ENCODE data around the gene PRMT9. TPM values are rescaled to one million over a fixed set of nuclear protein-coding genes. Genes with fewer than 3 reads are reported as not detected.

The PRMT9 gene
- total RNA-seq, 2 donors from 2014 or later, result 5.0 to 5.2 TPM

DNA sequence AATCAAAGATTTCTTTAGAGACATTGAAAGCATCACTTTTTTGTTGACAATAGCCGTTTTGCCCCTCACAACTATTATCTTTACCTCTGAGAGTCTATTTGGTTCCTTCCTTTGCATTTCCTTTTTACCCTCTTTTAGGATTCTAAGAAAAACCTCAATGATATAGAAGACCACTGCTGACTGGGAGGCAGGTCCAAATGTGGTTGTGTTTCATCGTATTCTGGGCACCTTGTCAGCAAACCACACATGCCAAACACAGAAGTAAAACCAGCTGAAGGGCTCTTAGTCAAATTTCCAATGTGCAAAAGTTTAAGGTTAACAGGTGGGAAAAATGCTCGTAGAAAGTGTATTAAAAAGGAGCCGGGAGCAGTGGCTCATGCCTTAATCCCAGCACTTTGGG is 5.1 kb upstream of the PRMT9 start:
- TF ChIP-seq, protein P1, sequence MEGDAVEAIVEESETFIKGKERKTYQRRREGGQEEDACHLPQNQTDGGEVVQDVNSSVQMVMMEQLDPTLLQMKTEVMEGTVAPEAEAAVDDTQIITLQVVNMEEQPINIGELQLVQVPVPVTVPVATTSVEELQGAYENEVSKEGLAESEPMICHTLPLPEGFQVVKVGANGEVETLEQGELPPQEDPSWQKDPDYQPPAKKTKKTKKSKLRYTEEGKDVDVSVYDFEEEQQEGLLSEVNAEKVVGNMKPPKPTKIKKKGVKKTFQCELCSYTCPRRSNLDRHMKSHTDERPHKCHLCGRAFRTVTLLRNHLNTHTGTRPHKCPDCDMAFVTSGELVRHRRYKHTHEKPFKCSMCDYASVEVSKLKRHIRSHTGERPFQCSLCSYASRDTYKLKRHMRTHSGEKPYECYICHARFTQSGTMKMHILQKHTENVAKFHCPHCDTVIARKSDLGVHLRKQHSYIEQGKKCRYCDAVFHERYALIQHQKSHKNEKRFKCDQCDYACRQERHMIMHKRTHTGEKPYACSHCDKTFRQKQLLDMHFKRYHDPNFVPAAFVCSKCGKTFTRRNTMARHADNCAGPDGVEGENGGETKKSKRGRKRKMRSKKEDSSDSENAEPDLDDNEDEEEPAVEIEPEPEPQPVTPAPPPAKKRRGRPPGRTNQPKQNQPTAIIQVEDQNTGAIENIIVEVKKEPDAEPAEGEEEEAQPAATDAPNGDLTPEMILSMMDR (IDR thresholded peaks at IDR 0.05), result no peak
- peaks cover 0 to 6% of the 10 kb centered on the region in 2 donors for H3K4me1 ChIP-seq
- H3K9me3 ChIP-seq, result no peaks in the 10 kb centered on the region
- H3K4me3 ChIP-seq, result no peak overlapping the region
- no peak overlapping the region for H3K27ac ChIP-seq
- no peaks in the 10 kb centered on the region for H3K36me3 ChIP-seq
- DNase-seq (ENCODE audit: low spot score), result no peak
- no peaks in the 10 kb centered on the region for H3K27me3 ChIP-seq

DNA sequence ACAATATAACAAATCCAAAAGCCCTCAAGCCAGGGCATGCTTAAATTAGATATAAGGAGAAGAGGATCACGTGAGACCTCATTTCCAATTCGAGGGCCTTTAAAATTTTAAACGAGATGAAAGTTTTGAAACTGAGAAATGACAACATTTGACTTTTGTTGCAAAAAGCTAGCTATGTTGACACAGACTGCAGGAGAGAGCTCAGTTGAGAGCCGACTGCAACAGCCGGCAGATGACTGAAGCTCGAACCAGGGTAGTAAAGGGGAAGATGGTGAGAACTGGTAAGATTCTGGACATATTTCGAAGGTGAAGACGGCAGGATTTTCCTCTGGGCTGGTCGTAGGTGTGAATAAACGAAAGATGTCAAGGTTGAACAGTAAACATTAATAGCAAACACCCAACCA is 773 bp downstream of the PRMT9 start:
- Histone ChIP-seq H3K4me1 (peaks cover 0 to 24% of the 10 kb centered on the region in 2 donors), H3K27me3 (no peaks in the 10 kb centered on the region), H3K9me3 (no peaks in the 10 kb centered on the region), H3K36me3 (no peaks in the 10 kb centered on the region), H3K27ac (peak overlapping the region; percentile 92 to 96), H3K4me3 (peak overlapping the region; percentile 85 to 86)
- TF ChIP-seq, protein P1 (IDR thresholded peaks at IDR 0.05), result no peak
- no peak for DNase-seq (ENCODE audit: low spot score)

DNA sequence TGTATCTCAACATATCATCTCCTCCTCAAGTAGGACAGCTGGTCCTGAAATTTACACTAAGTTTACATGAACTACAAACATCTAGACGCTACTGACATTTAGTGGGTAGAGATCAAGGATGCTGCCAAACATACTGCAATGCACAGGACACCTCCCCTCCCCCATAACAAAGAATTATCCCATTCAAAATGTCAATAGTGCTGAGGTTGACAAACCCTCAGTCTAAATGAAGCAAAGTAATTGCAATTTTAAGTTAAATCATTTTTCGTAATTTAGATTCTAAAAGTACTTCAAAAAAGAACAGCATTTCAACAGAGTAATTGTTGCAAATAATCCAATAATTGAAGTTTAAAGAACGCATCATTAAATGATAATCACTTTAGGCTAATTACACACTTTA is 1.2 kb downstream of the PRMT9 start:
- Histone ChIP-seq H3K27ac (peak overlapping the region; percentile 92 to 96), H3K4me3 (peak overlapping the region; percentile 85 to 86), H3K36me3 (no peaks in the 10 kb centered on the region), H3K9me3 (no peaks in the 10 kb centered on the region), H3K27me3 (no peaks in the 10 kb centered on the region), H3K4me1 (peaks cover 0 to 27% of the 10 kb centered on the region in 2 donors)
- TF ChIP-seq, protein P1 (IDR thresholded peaks at IDR 0.05), result no peak
- DNase-seq (ENCODE audit: low spot score), result no peak

DNA sequence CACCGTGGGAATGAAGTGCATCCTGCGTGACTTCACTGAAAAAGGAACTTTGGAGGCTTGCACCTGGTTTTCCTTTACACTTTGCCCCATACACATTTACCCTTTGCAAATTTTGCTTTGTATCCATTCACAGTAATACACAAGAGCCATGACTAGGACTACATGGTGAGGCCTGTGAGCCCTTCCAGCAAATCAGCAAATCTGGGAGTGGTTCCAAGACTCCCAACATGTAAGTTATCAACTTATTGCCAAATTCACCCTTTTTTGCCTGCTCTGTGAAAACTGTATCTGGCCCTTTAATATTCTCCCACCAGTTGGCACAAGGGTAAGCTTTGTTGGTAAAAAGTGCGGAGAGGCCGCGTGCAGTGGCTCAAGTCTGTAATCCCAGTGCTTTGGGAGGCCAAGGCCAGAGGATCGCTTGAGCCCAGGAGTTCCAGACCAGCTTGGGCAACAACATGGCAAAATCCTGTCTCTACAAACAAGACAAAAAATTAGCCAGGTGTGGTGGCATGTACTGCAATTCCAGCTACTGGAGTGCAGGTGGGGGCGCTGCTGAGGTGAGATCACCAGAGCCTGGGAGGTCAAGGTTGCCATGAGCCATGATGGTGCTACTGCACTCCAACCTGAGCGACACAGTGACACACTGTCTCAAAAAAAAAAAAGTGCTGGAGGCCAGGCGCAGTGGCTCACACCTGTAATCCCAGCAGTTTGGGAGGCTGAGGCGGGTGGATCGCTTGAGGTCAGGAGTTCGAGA is 5.0 kb downstream of the PRMT9 start:
- no peak for DNase-seq (ENCODE audit: low spot score)
- no peak overlapping the region for H3K27ac ChIP-seq
- no peaks in the 10 kb centered on the region for H3K36me3 ChIP-seq
- TF ChIP-seq, protein P1 (IDR thresholded peaks at IDR 0.05), result no peak
- H3K4me1 ChIP-seq, result peaks cover 0 to 21% of the 10 kb centered on the region in 2 donors
- no peaks in the 10 kb centered on the region for H3K27me3 ChIP-seq
- H3K4me3 ChIP-seq, result no peak overlapping the region
- no peaks in the 10 kb centered on the region for H3K9me3 ChIP-seq

DNA sequence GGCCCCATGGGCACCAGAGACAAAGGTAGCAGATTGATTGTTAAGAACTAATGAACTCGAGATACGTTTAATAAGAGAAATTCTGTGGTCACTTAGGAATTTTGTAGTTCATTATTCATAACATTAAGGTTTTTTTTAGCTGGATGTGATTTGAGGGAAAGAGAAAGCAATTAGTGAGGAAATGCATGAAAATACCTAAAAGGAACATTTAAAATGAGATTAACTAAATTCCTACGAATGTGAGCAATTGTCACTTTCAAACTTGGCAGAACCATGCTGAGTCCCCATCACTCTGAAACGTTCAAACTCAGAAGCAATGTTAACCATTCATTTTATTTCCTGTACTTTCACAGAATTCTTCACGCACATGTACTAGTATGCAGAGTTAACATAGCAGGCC is 5.9 kb downstream of the PRMT9 start:
- Histone ChIP-seq H3K4me1 (peaks cover 0 to 19% of the 10 kb centered on the region in 2 donors), H3K36me3 (no peaks in the 10 kb centered on the region), H3K4me3 (no peak overlapping the region), H3K9me3 (no peaks in the 10 kb centered on the region), H3K27me3 (no peaks in the 10 kb centered on the region), H3K27ac (no peak overlapping the region)
- DNase-seq (ENCODE audit: low spot score), result no peak
- TF ChIP-seq, protein P1 (IDR thresholded peaks at IDR 0.05), result no peak

DNA sequence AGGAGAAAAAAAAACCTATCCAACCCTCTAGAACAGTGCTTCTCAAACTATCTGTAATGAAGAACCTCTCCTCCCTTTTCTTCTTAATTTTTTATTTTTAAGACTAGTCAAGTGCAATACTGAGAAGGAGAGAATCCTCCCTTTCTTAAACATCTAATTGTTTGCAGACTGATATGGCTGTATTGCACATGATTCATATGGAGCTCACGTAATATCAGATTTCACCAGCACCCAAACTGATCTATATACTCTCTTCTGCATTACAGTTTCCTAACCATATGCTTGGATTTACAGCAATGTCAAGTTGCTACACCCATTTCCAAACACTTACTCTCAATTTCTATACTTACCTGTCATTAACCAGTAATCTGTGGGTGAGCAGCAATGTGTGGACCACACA is 9.5 kb downstream of the PRMT9 start:
- no peaks in the 10 kb centered on the region for H3K9me3 ChIP-seq
- DNase-seq (ENCODE audit: low spot score), result no peak
- H3K36me3 ChIP-seq, result no peaks in the 10 kb centered on the region
- H3K4me3 ChIP-seq, result no peak overlapping the region
- no peak overlapping the region for H3K27ac ChIP-seq
- TF ChIP-seq, protein P1 (IDR thresholded peaks at IDR 0.05), result no peak
- H3K27me3 ChIP-seq, result no peaks in the 10 kb centered on the region
- H3K4me1 ChIP-seq, result peaks cover 0 to 11% of the 10 kb centered on the region in 2 donors
